GM21381 (cell line): ENCODE results near the gene GCN1.
"Not testable (repeated sequence)": the region's sequence is repeated elsewhere in the genome, so short reads cannot be mapped to it uniquely, and the experiment has no call there.

Experiments
- ATAC-seq: cut with Tn5 transposase; IDR thresholded peaks from one replicate; pipeline ENCODE4 v1.9.1; 2021; ENCODE audit warnings: mild to moderate bottlenecking, moderate library complexity; ENCODE audit not compliant: unreplicated experiment

Gene GCN1

DNA sequence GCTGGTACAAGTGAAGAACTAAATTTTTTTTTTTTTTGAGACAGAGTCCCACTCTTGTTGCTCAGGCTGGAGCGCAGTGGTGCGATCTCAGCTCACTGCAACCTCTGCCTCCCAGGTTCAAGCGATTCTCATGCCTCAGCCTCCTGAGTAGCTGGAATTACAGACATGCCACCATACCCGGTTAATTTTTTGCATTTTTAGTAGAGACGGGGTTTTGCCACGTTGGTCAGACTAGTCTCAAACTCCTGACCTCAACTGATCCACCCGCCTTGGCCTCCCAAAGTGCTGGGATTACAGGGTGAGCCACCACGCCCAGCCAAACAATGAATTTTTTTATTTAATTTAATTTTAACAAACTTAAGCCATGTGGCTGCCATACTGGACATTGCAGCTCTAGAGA, 1.2 kb downstream of the GCN1 start:
- not testable (repeated sequence) for ATAC-seq

- ATAC-seq = no peak
Measured at GRCh38 chr12:120190985-120191480, 3.5 kb downstream of the GCN1 start.

- no peak for ATAC-seq
Measured at GRCh38 chr12:120190386-120190785, 4.1 kb downstream of the GCN1 start.

DNA sequence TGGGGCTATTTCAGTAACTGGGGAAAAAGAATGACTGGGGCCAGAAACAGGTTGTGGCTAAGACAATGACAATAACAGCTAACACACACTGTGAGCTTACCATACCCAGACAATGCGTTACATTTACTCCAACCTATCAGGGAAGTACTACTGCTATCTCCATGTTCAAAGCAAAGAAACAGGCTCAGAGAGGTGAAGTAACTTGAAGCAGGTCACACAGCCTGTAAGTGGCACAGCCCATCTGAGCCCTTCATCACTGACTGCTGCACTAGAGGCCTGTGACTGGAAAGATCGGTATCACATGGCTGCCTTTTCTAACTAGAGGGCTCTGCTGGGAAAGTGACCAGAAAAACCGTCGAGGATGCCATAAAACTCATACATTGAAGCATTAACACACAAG, 7.9 kb downstream of the GCN1 start:
- no peak for ATAC-seq

DNA sequence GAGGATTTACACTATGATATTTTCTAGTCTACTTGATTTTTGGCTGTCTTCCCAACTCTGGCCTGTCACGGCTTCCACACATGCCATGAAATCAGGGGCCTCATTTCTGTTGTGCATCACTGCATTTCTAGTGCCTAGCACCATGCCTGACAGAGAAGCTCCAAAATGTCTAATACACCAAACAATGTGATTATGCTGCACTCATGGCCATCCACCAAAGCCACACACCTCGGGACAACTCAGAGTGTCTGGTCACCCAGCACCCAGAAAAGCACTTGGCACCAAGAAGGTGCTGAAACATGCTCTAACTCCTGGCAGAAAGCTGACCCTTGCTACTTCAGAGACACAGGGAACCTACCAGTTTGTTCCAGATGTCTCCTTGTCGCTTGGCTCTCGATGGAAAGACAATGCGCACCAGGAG, 11.3 kb downstream of the GCN1 start:
- ATAC-seq = no peak

GRCh38 chr12:120181991-120182631, 12.4 kb downstream of the GCN1 start:
- ATAC-seq = no peak

- no peak for ATAC-seq
Measured at GRCh38 chr12:120180975-120181374, 13.5 kb downstream of the GCN1 start.

DNA sequence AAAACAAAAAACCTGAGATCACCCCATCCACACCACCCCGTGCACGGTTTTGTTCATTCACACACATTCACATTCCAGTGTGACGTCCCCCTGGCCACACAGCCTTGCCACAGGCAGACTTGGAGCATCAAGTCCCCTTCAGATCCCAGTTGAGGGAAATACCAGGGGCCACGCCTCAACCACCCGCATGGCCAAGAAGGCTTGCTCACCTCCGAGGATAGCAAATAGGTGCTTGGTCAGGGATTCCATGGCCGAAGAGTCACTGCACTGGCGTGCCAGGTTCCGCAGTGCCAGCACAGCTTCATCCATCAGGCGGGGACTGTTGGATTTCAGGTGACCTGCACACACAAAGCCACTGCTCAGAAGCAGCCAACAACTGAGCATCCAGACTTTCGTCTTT, 19.0 kb downstream of the GCN1 start:
- no peak for ATAC-seq

DNA sequence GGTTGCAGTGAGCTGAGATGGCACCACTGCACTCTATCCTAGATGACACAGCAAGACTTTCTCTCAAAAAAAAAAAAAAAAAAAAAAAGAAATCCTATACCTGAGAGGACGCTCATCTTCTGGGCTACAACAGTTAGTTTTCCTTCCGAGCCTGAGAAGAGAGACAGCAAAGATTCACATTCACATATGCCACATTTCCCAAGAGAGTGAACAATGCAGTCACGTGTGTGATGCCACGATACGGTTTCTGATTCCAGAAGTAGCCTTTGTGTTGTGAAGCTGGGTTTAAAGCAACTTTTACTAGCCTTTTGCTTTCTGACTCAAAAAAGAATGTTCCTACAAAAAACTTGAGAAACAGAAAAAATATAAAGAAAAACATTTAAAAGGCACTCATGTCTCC, 19.5 kb downstream of the GCN1 start:
- no peak for ATAC-seq

GRCh38 chr12:120172053-120172452, 22.5 kb downstream of the GCN1 start:
- ATAC-seq = no peak

GRCh38 chr12:120170631-120171030, 23.9 kb downstream of the GCN1 start:
- ATAC-seq = no peak

DNA sequence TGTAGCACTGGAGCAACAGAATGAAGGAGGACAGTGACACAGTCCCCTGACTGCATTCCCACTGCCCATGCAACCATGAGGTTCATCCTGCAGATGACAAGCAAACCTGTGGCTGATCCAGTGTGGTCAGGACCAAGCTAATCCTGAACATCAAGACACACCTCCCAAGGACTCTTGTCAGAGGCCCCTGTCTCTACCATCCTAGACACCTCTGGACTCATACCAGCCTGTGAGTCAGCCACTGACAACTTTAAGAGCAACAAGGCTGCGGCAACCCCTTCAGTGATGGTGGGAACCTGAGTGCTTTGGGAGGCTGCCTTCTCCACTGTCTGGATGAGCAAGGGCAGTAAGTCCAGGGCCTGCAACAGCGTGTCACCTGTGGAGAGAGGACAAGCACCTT, 24.6 kb downstream of the GCN1 start:
- ATAC-seq = no peak

GRCh38 chr12:120168337-120168736, 26.2 kb downstream of the GCN1 start:
- ATAC-seq = no peak

GRCh38 chr12:120167529-120168095, 26.9 kb downstream of the GCN1 start:
- no peak for ATAC-seq

DNA sequence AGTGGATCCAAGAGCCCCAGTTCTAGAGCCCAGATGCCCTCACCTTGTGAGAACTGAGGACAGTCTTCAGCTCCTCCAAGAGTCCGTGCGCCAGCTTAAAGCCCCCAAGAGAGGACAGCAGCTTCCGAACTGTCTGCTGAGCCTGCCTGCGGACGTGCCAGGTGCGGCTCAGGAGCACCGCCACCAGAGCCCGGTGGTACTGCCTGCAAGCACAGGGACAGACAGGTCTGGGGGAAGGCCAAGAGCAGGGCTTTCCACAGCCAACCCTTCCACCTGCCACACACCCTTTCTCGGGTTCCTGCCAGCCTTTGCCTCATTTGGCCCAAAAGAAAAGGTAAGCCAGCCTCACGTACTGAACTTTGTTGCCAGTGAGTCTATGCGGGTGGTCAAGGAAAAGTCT, 30.2 kb downstream of the GCN1 start:
- no peak for ATAC-seq

DNA sequence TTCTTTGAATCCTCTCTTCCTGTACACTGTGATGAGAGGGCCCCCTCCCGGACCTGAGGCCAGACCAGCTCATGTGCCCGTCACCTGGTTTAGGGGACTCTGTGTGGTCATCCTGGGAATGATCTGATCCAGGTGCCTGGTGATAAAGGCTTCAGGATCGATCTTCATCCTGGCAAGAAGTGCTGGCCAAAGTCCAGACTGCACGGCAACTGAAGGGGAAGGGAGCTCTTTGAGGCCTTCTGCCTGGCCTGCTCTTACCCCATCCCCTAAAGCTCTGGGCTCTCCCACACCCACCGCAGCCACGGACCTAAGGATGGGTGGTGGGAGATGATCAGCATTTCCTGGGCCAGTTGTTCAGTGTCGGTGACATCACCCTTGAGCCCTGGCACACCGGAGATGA, 31.8 kb downstream of the GCN1 start:
- ATAC-seq = no peak

DNA sequence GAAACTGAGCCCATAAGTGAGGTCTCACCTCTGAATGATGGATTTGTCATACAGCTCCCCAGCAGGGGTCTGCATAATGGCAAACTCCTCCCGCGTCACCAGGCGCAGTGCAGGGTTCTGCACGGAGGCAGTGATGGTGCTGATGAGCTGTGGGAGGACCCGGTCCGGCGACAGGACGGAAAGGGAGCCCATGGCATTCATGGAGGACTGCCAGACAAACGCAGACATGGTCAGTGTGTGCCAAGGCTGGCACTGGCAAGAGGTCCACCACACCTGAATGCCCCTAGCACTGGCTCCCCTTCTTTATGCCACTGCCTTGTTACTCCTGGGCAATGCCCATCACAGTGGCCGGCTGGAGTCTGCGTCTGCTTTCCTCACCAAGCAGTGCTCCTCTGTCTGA, 32.7 kb downstream of the GCN1 start:
- no peak for ATAC-seq

- no peak for ATAC-seq
Measured at GRCh38 chr12:120159509-120160237, 34.8 kb downstream of the GCN1 start.

GRCh38 chr12:120158351-120158750, 36.2 kb downstream of the GCN1 start:
- ATAC-seq = no peak

DNA sequence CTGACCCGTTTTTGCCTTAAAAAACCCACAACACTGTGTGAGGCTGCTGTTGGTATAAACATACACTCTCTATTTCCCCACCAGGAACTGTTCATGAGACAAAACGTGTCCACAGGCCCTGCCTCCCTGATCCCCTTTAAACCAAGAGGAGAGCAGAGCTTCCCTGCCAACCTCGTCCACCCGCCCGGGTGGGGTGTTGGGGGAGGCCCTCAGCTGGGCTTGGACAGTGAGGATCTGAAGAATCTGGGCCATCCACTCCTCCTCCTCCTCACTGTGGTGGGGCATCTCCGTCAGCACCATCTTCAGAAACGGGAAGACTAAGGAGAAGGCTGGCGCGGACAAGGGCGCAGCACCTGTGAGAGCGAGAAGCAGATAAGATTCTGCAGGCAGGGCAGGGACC, 36.8 kb downstream of the GCN1 start:
- ATAC-seq = no peak

GRCh38 chr12:120156315-120157259, 37.9 kb downstream of the GCN1 start:
- no peak for ATAC-seq
